ENCODE results near the gene KLHL2. TPM values are rescaled to one million over a fixed set of nuclear protein-coding genes. Genes with fewer than 3 reads are reported as not detected.

Gene KLHL2
- total and polyA plus RNA-seq, 9 of the 15 experiments (the other 6 are each of a cell fraction or from before 2014, with no cell fraction given) = 2.5 to 11.3 (median 6.1) TPM

DNA sequence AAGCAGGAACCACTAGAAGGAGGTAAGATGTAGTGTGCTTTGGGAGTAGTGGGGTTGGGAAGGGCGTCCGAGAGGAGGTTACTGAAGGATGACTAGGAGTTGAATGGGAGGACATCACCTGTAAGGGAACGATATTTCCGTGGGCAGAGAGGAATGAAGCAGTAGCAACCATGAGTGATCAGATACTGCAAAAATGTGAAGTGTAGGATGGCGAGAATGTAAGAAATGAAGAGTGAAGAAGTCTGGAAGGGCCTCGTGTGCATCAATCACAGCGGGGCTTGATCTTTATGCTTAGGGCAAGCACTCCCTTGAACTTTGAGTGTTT, 120.7 kb downstream of the KLHL2 start (continued):
- TF ChIP-seq, protein P1, sequence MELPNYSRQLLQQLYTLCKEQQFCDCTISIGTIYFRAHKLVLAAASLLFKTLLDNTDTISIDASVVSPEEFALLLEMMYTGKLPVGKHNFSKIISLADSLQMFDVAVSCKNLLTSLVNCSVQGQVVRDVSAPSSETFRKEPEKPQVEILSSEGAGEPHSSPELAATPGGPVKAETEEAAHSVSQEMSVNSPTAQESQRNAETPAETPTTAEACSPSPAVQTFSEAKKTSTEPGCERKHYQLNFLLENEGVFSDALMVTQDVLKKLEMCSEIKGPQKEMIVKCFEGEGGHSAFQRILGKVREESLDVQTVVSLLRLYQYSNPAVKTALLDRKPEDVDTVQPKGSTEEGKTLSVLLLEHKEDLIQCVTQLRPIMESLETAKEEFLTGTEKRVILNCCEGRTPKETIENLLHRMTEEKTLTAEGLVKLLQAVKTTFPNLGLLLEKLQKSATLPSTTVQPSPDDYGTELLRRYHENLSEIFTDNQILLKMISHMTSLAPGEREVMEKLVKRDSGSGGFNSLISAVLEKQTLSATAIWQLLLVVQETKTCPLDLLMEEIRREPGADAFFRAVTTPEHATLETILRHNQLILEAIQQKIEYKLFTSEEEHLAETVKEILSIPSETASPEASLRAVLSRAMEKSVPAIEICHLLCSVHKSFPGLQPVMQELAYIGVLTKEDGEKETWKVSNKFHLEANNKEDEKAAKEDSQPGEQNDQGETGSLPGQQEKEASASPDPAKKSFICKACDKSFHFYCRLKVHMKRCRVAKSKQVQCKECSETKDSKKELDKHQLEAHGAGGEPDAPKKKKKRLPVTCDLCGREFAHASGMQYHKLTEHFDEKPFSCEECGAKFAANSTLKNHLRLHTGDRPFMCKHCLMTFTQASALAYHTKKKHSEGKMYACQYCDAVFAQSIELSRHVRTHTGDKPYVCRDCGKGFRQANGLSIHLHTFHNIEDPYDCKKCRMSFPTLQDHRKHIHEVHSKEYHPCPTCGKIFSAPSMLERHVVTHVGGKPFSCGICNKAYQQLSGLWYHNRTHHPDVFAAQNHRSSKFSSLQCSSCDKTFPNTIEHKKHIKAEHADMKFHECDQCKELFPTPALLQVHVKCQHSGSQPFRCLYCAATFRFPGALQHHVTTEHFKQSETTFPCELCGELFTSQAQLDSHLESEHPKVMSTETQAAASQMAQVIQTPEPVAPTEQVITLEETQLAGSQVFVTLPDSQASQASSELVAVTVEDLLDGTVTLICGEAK (IDR thresholded peaks at IDR 0.05) = no peak; the same call in 1 of the 2 replicates
- TF ChIP-seq, protein P1 (CRISPR knock-in tag; IDR thresholded peaks at IDR 0.05) = no peak
- TF ChIP-seq BRF1 (IDR thresholded peaks at IDR 0.05; ENCODE audit: borderline replicate concordance, extremely low read depth, insufficient read length) = no peak
- TF ChIP-seq, protein P2, sequence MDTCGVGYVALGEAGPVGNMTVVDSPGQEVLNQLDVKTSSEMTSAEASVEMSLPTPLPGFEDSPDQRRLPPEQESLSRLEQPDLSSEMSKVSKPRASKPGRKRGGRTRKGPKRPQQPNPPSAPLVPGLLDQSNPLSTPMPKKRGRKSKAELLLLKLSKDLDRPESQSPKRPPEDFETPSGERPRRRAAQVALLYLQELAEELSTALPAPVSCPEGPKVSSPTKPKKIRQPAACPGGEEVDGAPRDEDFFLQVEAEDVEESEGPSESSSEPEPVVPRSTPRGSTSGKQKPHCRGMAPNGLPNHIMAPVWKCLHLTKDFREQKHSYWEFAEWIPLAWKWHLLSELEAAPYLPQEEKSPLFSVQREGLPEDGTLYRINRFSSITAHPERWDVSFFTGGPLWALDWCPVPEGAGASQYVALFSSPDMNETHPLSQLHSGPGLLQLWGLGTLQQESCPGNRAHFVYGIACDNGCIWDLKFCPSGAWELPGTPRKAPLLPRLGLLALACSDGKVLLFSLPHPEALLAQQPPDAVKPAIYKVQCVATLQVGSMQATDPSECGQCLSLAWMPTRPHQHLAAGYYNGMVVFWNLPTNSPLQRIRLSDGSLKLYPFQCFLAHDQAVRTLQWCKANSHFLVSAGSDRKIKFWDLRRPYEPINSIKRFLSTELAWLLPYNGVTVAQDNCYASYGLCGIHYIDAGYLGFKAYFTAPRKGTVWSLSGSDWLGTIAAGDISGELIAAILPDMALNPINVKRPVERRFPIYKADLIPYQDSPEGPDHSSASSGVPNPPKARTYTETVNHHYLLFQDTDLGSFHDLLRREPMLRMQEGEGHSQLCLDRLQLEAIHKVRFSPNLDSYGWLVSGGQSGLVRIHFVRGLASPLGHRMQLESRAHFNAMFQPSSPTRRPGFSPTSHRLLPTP (IDR thresholded peaks at IDR 0.05; ENCODE audit: borderline replicate concordance, extremely low read depth, insufficient read length) = no peak
- TF ChIP-seq CHD4 (IDR thresholded peaks at IDR 0.05; ENCODE audit: insufficient read depth, insufficient replicate concordance, low read depth, low read length, poor library complexity, severe bottlenecking) = no peak
- TF ChIP-seq SOX6 (IDR thresholded peaks at IDR 0.05) = no peak
- no peak for TF ChIP-seq GATAD2A (IDR thresholded peaks at IDR 0.05)
- no peak for TF ChIP-seq HDAC1 (IDR thresholded peaks at IDR 0.05)
- TF ChIP-seq KLF13 (tag; IDR thresholded peaks at IDR 0.05; ENCODE audit: borderline replicate concordance, low read depth) = no peak
- TF ChIP-seq TCF3 (CRISPR knock-in tag; IDR thresholded peaks at IDR 0.05) = no peak
- TF ChIP-seq WHSC1 (IDR thresholded peaks at IDR 0.05; ENCODE audit: low read length) = no peak
- 0 out of 2 replicates have a peak, but pooled peaks have one; percentile 6 for TF ChIP-seq MTA2 (IDR thresholded peaks at IDR 0.05; ENCODE audit: low read depth)
- TF ChIP-seq, protein P3, sequence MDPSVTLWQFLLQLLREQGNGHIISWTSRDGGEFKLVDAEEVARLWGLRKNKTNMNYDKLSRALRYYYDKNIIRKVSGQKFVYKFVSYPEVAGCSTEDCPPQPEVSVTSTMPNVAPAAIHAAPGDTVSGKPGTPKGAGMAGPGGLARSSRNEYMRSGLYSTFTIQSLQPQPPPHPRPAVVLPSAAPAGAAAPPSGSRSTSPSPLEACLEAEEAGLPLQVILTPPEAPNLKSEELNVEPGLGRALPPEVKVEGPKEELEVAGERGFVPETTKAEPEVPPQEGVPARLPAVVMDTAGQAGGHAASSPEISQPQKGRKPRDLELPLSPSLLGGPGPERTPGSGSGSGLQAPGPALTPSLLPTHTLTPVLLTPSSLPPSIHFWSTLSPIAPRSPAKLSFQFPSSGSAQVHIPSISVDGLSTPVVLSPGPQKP (CRISPR knock-in tag; IDR thresholded peaks at IDR 0.05) = no peak
- TF ChIP-seq, protein P4, sequence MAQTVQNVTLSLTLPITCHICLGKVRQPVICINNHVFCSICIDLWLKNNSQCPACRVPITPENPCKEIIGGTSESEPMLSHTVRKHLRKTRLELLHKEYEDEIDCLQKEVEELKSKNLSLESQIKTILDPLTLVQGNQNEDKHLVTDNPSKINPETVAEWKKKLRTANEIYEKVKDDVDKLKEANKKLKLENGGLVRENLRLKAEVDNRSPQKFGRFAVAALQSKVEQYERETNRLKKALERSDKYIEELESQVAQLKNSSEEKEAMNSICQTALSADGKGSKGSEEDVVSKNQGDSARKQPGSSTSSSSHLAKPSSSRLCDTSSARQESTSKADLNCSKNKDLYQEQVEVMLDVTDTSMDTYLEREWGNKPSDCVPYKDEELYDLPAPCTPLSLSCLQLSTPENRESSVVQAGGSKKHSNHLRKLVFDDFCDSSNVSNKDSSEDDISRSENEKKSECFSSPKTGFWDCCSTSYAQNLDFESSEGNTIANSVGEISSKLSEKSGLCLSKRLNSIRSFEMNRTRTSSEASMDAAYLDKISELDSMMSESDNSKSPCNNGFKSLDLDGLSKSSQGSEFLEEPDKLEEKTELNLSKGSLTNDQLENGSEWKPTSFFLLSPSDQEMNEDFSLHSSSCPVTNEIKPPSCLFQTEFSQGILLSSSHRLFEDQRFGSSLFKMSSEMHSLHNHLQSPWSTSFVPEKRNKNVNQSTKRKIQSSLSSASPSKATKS (CRISPR knock-in tag; IDR thresholded peaks at IDR 0.05) = no peak
